GM23338 (cell line): ENCODE results near the gene IPCEF1. TPM values are rescaled to one million over a fixed set of nuclear protein-coding genes. Genes with fewer than 3 reads are reported as not detected.

Experiments used
- ATAC-seq: fragments of 200-7000 bp; cut with Tn5 transposase; 3 replicates; pipeline ENCODE4 v1.9.1; 2020
- DNase-seq: peaks from one replicate; pipeline ENCODE4 v3.0.0-alpha.2; 2015; ENCODE audit warnings: low spot score
- H2AFZ ChIP-seq: fragments of 200-600 bp; sonication (generic); 2 replicates; pipeline ENCODE4 v1.8.0; 2016; ENCODE audit warnings: antibody characterized with exemption, mild to moderate bottlenecking, moderate library complexity
- H3F3A ChIP-seq: fragments of 200-600 bp; sonication (generic); replicated peaks from 2 replicates; pipeline ENCODE4 v1.8.0; 2017; ENCODE audit warnings: antibody characterized with exemption, mixed run types, low read depth
- H3K27ac ChIP-seq: fragments of 200-600 bp; sonication (generic); 2 replicates; pipeline ENCODE4 v1.6.1; 2016; ENCODE audit warnings: low read depth
- H3K27me3 ChIP-seq: fragments of 200-600 bp; sonication (generic); 2 replicates; pipeline ENCODE4 v1.8.0; 2016; ENCODE audit warnings: mild to moderate bottlenecking, mixed run types, moderate library complexity; ENCODE audit not compliant: insufficient read depth
- H3K36me3 ChIP-seq: fragments of 200-600 bp; sonication (generic); 2 replicates; pipeline ENCODE4 v1.8.0; 2016; ENCODE audit warnings: mild to moderate bottlenecking; ENCODE audit not compliant: insufficient read depth
- H3K4me1 ChIP-seq: fragments of 200-600 bp; sonication (generic); 2 replicates; pipeline ENCODE4 v1.8.0; 2016; ENCODE audit warnings: mild to moderate bottlenecking, moderate library complexity; ENCODE audit not compliant: insufficient read depth
- H3K4me2 ChIP-seq: fragments of 200-600 bp; sonication (generic); 2 replicates; pipeline ENCODE4 v1.7.1; 2017; ENCODE audit warnings: mixed run types
- H3K4me3 ChIP-seq: fragments of 200-600 bp; sonication (generic); 2 replicates; pipeline ENCODE4 v1.6.1; 2016; ENCODE audit warnings: mixed run types
- H3K79me2 ChIP-seq: fragments of 200-600 bp; sonication (generic); replicated peaks from 2 replicates; pipeline ENCODE4 v1.8.0; 2017; ENCODE audit warnings: mild to moderate bottlenecking; ENCODE audit not compliant: insufficient read depth
- H3K9me2 ChIP-seq: fragments of 200-600 bp; sonication (generic); 2 replicates; pipeline ENCODE4 v1.8.0; 2017; ENCODE audit not compliant: insufficient read depth
- H4K20me1 ChIP-seq: fragments of 200-600 bp; sonication (generic); replicated peaks from 2 replicates; pipeline ENCODE4 v1.8.0; 2017; ENCODE audit warnings: mild to moderate bottlenecking; ENCODE audit not compliant: insufficient read depth
- H3K27ac Mint-ChIP-seq: 2 replicates; pipeline ENCODE4 v1.8.0; 2020; ENCODE audit warnings: inconsistent platforms, mild to moderate bottlenecking, moderate library complexity, mixed read lengths
- H3K27me3 Mint-ChIP-seq: 3 replicates; pipeline ENCODE4 v1.8.0; 2022; ENCODE audit warnings: low read depth, mild to moderate bottlenecking, moderate library complexity, mixed read lengths, inconsistent platforms; ENCODE audit not compliant: insufficient read depth, poor library complexity
- H3K36me3 Mint-ChIP-seq: 3 replicates; pipeline ENCODE4 v1.8.0; 2021; ENCODE audit warnings: low read depth, mild to moderate bottlenecking, inconsistent platforms, moderate library complexity, mixed read lengths
- H3K4me1 Mint-ChIP-seq: 3 replicates; pipeline ENCODE4 v1.8.0; 2020; ENCODE audit warnings: mild to moderate bottlenecking, inconsistent platforms, mixed read lengths
- H3K4me3 Mint-ChIP-seq: 3 replicates; pipeline ENCODE4 v1.8.0; 2021; ENCODE audit warnings: moderate library complexity, mild to moderate bottlenecking, inconsistent platforms, mixed read lengths
- H3K9me3 Mint-ChIP-seq: 3 replicates; pipeline ENCODE4 v1.8.0; 2020; ENCODE audit warnings: moderate library complexity, mild to moderate bottlenecking, inconsistent platforms, mixed read lengths
- EZH2 ChIP-seq: fragments of 200-600 bp; sonication (generic); IDR thresholded peaks from one replicate; pipeline ENCODE4 v1.8.0; 2017; ENCODE audit warnings: antibody characterized with exemption, mild to moderate bottlenecking, low read depth; ENCODE audit not compliant: unreplicated experiment
- EZH2phosphoT487 ChIP-seq: fragments of 200-600 bp; sonication (generic); IDR thresholded peaks from one replicate; pipeline ENCODE4 v1.8.1; 2018; ENCODE audit warnings: antibody characterized with exemption; ENCODE audit not compliant: unreplicated experiment
- POLR2AphosphoS5 ChIP-seq: IDR thresholded peaks from 2 replicates; pipeline ENCODE4 v1.6.1; 2016; ENCODE audit warnings: antibody characterized with exemption, low read depth
- STAT1 ChIP-seq: IDR thresholded peaks from one replicate; pipeline ENCODE4 v1.6.1; 2016; ENCODE audit warnings: antibody characterized with exemption; ENCODE audit not compliant: unreplicated experiment
- polyA plus RNA-seq: library from polyadenylated mRNA; unstranded; fragments of >200 nt; fragmentation: Nextera tagmentation; extraction: Ambion mirVana; gene quantifications from 2 replicates; pipeline ENCODE4 v1.2.1, GENCODE V29; 2016
- total RNA-seq: library from RNA; depleted of rRNA; stranded (reverse); fragments of >200 nt; shearing (Covaris generic); gene quantifications from 2 replicates; pipeline ENCODE4 v1.2.3, GENCODE V29; 2014
- TF ChIP-seq, protein P1 (sequence below), 2 experiments: fragments of 200-600 bp in 1 of 2; sonication (generic) in 1 of 2; conservative IDR thresholded peaks; 2 replicates each; pipeline versions ENCODE4 v1.5.1 to v1.6.1; 2016 to 2017; ENCODE audit warnings: antibody characterized with exemption in 2 of 2, low read depth in 2 of 2, mild to moderate bottlenecking in 2 of 2, moderate library complexity in 1 of 2
- TF ChIP-seq, protein P2 (sequence below): fragments of 250-450 bp; sonication (Bioruptor Pico); IDR thresholded peaks from 2 replicates; pipeline ENCODE4 v1.5.0; 2020; ENCODE audit warnings: mild to moderate bottlenecking, moderate library complexity

The IPCEF1 gene
- total and polyA plus RNA-seq, 2 experiments from 2014 or later = 0.15 to 1.8 TPM

DNA sequence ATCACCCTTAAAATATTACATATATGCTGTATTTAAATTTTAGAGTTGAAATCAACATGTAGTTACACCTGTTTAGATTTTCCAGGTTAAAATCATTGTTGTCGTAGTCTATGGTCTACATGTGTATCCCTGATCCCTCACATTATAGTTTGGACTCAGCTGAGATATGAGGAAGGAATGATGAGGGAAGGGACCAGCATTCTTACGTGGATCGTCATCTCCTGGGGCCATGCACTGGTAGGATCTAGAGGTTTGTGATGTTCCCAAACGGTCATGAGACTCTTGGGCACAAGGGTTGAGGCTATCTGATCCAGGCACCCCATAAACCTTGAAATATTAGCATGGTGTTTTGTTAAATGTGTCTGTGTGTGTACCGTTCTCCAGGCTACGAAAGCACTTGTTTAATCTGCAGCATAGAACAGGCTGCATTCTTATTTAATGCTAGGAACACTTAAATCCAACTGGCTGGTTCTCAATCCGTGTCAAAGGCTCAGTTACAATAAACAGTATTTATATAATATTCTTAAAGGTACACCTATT lies 55.4 kb downstream of the IPCEF1 start (continued):
- TF ChIP-seq, protein P1, sequence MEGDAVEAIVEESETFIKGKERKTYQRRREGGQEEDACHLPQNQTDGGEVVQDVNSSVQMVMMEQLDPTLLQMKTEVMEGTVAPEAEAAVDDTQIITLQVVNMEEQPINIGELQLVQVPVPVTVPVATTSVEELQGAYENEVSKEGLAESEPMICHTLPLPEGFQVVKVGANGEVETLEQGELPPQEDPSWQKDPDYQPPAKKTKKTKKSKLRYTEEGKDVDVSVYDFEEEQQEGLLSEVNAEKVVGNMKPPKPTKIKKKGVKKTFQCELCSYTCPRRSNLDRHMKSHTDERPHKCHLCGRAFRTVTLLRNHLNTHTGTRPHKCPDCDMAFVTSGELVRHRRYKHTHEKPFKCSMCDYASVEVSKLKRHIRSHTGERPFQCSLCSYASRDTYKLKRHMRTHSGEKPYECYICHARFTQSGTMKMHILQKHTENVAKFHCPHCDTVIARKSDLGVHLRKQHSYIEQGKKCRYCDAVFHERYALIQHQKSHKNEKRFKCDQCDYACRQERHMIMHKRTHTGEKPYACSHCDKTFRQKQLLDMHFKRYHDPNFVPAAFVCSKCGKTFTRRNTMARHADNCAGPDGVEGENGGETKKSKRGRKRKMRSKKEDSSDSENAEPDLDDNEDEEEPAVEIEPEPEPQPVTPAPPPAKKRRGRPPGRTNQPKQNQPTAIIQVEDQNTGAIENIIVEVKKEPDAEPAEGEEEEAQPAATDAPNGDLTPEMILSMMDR (conservative IDR thresholded peaks at IDR 0.05; ENCODE audit: low read depth in 2 of 2) = no peak
- no peak for TF ChIP-seq STAT1

DNA sequence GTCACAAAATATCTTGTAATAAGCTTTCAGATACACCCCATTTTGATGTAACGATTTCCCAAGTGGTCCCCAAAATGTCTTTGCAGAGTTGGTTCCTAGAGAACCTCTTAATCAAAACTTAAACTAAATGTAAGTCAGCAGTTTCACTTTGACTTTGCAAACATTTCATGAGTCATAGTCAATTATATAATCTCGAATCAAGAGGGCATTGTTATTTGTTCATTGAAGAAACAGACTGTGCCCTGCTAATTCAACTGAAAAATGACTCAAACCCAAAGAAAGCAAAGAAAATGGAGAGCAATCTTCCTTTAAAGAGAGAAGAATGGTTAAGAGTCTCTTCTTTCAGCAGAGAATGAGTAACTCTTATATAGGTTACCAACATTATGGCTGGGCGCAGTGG lies 58.3 kb downstream of the IPCEF1 start:
- H3K27ac Mint-ChIP-seq = no peak overlapping the region
- no peaks in the 10 kb centered on the region for H4K20me1 ChIP-seq
- no peak overlapping the region for H3K27ac ChIP-seq
- no peaks in the 10 kb centered on the region for H3K27me3 Mint-ChIP-seq
- no peaks in the 10 kb centered on the region for H3K9me3 Mint-ChIP-seq
- H3K36me3 Mint-ChIP-seq = no peaks in the 10 kb centered on the region
- H3K79me2 ChIP-seq = no peaks in the 10 kb centered on the region
- H3K4me3 Mint-ChIP-seq = no peak overlapping the region
- no peak overlapping the region for H3K4me3 ChIP-seq
- DNase-seq = no peak
- TF ChIP-seq, protein P2, sequence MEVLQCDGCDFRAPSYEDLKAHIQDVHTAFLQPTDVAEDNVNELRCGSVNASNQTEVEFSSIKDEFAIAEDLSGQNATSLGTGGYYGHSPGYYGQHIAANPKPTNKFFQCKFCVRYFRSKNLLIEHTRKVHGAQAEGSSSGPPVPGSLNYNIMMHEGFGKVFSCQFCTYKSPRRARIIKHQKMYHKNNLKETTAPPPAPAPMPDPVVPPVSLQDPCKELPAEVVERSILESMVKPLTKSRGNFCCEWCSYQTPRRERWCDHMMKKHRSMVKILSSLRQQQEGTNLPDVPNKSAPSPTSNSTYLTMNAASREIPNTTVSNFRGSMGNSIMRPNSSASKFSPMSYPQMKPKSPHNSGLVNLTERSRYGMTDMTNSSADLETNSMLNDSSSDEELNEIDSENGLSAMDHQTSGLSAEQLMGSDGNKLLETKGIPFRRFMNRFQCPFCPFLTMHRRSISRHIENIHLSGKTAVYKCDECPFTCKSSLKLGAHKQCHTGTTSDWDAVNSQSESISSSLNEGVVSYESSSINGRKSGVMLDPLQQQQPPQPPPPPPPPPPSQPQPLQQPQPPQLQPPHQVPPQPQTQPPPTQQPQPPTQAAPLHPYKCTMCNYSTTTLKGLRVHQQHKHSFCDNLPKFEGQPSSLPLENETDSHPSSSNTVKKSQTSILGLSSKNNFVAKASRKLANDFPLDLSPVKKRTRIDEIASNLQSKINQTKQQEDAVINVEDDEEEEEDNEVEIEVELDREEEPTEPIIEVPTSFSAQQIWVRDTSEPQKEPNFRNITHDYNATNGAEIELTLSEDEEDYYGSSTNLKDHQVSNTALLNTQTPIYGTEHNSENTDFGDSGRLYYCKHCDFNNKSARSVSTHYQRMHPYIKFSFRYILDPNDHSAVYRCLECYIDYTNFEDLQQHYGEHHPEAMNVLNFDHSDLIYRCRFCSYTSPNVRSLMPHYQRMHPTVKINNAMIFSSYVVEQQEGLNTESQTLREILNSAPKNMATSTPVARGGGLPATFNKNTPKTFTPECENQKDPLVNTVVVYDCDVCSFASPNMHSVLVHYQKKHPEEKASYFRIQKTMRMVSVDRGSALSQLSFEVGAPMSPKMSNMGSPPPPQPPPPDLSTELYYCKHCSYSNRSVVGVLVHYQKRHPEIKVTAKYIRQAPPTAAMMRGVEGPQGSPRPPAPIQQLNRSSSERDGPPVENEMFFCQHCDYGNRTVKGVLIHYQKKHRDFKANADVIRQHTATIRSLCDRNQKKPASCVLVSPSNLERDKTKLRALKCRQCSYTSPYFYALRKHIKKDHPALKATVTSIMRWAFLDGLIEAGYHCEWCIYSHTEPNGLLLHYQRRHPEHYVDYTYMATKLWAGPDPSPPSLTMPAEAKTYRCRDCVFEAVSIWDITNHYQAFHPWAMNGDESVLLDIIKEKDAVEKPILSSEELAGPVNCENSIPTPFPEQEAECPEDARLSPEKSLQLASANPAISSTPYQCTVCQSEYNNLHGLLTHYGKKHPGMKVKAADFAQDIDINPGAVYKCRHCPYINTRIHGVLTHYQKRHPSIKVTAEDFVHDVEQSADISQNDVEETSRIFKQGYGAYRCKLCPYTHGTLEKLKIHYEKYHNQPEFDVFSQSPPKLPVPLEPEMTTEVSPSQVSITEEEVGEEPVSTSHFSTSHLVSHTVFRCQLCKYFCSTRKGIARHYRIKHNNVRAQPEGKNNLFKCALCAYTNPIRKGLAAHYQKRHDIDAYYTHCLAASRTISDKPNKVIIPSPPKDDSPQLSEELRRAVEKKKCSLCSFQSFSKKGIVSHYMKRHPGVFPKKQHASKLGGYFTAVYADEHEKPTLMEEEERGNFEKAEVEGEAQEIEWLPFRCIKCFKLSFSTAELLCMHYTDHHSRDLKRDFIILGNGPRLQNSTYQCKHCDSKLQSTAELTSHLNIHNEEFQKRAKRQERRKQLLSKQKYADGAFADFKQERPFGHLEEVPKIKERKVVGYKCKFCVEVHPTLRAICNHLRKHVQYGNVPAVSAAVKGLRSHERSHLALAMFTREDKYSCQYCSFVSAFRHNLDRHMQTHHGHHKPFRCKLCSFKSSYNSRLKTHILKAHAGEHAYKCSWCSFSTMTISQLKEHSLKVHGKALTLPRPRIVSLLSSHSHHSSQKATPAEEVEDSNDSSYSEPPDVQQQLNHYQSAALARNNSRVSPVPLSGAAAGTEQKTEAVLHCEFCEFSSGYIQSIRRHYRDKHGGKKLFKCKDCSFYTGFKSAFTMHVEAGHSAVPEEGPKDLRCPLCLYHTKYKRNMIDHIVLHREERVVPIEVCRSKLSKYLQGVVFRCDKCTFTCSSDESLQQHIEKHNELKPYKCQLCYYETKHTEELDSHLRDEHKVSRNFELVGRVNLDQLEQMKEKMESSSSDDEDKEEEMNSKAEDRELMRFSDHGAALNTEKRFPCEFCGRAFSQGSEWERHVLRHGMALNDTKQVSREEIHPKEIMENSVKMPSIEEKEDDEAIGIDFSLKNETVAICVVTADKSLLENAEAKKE (CRISPR knock-in tag) = no peak
- TF ChIP-seq, protein P1 (conservative IDR thresholded peaks at IDR 0.05; ENCODE audit: low read depth in 2 of 2) = no peak
- TF ChIP-seq EZH2phosphoT487 (no peak), EZH2 (no peak), POLR2AphosphoS5 (no peak)
- no peaks in the 10 kb centered on the region for H3K4me1 ChIP-seq
- no peak for ATAC-seq
- H3K27me3 ChIP-seq = no peaks in the 10 kb centered on the region
- no peak overlapping the region for H3K4me2 ChIP-seq
- H3K9me2 ChIP-seq = no peaks in the 10 kb centered on the region
- peaks cover 5% of the 10 kb centered on the region; the same call in 2 of the 3 replicates for H3K4me1 Mint-ChIP-seq
- no peak overlapping the region for H2AFZ ChIP-seq
- no peaks in the 10 kb centered on the region for H3F3A ChIP-seq
- no peaks in the 10 kb centered on the region for H3K36me3 ChIP-seq
